Large intestine (tissue), 12 donors: ENCODE data around the gene FERMT2. TPM values are rescaled to one million over a fixed set of nuclear protein-coding genes. Genes with fewer than 3 reads are reported as not detected.
A peak's percentile ranks its signal among the peaks of the same experiment; 100 is the strongest.

Experiments
- DNase-seq, 2 donors: peaks; one replicate each; pipeline versions ENCODE4 v3.0.0 to v3.0.0-alpha.2; 2013
- H3K27ac ChIP-seq: one replicate; pipeline ENCODE4 v1.5.1; 2013; ENCODE audit warnings: low read length
- H3K27me3 ChIP-seq: 2 replicates; pipeline ENCODE4 v1.6.1; 2013; ENCODE audit warnings: low read length; ENCODE audit not compliant: control insufficient read depth, insufficient read depth
- H3K36me3 ChIP-seq: 2 replicates; pipeline ENCODE4 v1.6.1; 2013; ENCODE audit warnings: low read length; ENCODE audit not compliant: control insufficient read depth, insufficient read depth
- H3K4me1 ChIP-seq: one replicate; pipeline ENCODE4 v1.6.1; 2013; ENCODE audit warnings: low read length; ENCODE audit not compliant: control insufficient read depth, insufficient read depth
- H3K4me3 ChIP-seq: one replicate; pipeline ENCODE4 v1.5.1; 2013; ENCODE audit warnings: low read length
- H3K9me3 ChIP-seq: one replicate; pipeline ENCODE4 v1.6.1; 2013; ENCODE audit warnings: mild to moderate bottlenecking, low read depth, low read length, moderate library complexity; ENCODE audit not compliant: control insufficient read depth
- WGBS: methylation state at CpG from one replicate; pipeline ENCODE4 v1.1.5; 2013; ENCODE audit warnings: low lambda C conversion rate; ENCODE audit not compliant: insufficient coverage; 5-methylcytosine and 5-hydroxymethylcytosine counted together
- long read RNA-seq, 11 donors: transcript quantifications; one replicate each; lab custom pipeline, GENCODE V29; 2026
- polyA plus RNA-seq: library from polyadenylated mRNA; unstranded; fragments of 120-200 nt; gene quantifications from one replicate; pipeline ENCODE4 v1.2.1, GENCODE V29; 2013

FERMT2 gene, protein sequence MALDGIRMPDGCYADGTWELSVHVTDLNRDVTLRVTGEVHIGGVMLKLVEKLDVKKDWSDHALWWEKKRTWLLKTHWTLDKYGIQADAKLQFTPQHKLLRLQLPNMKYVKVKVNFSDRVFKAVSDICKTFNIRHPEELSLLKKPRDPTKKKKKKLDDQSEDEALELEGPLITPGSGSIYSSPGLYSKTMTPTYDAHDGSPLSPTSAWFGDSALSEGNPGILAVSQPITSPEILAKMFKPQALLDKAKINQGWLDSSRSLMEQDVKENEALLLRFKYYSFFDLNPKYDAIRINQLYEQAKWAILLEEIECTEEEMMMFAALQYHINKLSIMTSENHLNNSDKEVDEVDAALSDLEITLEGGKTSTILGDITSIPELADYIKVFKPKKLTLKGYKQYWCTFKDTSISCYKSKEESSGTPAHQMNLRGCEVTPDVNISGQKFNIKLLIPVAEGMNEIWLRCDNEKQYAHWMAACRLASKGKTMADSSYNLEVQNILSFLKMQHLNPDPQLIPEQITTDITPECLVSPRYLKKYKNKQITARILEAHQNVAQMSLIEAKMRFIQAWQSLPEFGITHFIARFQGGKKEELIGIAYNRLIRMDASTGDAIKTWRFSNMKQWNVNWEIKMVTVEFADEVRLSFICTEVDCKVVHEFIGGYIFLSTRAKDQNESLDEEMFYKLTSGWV
- polyA plus RNA-seq: 61.1 TPM
- long read RNA-seq, donor 1: 0 reads
- long read RNA-seq, donor 2, partial matches to known transcripts: 7 of 11 reads
- long read RNA-seq, donor 2, other reads (novel, unspliced or antisense): 0 of 11 reads
- long read RNA-seq, donor 3: 0 reads
- long read RNA-seq, donor 4: 0 reads
- long read RNA-seq, donor 5, partial matches to known transcripts: 0 of 3 reads
- long read RNA-seq, donor 5, other reads (novel, unspliced or antisense): 0 of 3 reads
- long read RNA-seq, donor 6, partial matches to known transcripts: 0 of 3 reads
- long read RNA-seq, donor 6, other reads (novel, unspliced or antisense): 0 of 3 reads
- long read RNA-seq, donor 7, partial matches to known transcripts: 8 of 10 reads
- long read RNA-seq, donor 7, other reads (novel, unspliced or antisense): 0 of 10 reads
- long read RNA-seq, donor 8, partial matches to known transcripts: 8 of 14 reads
- long read RNA-seq, donor 8, other reads (novel, unspliced or antisense): 0 of 14 reads
- long read RNA-seq, donor 9, partial matches to known transcripts: 7 of 9 reads
- long read RNA-seq, donor 9, other reads (novel, unspliced or antisense): 0 of 9 reads
- long read RNA-seq, donor 10, partial matches to known transcripts: 8 of 10 reads
- long read RNA-seq, donor 10, other reads (novel, unspliced or antisense): 0 of 10 reads
- long read RNA-seq, donor 11, partial matches to known transcripts: 0 of 2 reads
- long read RNA-seq, donor 11, other reads (novel, unspliced or antisense): 0 of 2 reads

DNA sequence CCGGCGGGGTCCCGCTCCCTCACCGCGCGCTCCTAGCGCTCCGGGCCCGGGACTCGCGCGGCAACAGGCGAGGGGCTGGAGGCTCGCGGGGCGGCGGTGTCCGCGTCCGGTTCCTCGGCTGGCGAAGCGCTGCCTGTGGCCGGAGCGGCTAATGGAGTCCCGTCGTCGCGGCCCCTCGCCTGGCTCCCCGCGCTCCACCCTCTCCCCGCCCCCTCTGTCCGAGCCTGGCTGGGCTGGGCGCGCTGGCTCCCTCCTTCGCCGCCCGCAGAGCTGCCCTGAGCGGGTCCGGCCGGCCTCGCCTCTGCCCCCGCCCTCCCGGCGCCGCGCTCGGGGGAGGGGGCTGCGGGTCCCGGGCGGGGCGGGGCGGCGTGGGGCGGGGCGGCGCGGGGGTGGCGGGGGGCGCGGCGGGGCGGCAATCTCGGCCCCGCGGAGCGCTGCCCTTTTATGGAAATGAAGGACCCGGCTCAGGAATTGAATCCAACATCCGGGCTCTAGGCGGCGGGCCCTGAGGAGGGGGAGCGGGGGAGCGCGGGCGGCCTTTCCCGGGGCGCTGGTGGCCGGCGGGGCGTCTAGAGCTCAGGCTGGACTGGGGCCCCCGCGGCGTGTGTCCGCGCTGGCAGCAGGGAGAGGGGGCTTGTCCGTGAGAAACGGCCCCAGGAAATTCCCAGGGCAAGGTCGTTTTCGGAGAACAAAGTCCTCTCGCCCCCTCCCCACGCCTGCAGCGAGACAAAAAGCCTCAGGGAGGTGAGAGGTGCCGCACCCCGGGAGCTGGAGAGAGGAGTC, at the start of gene FERMT2:
TSS of gene FERMT2 (minus strand) at position 153 of the 783 bp plus-strand sequence. CDS start 482 bp downstream, outside the sequence.
- peaks cover 28% of the 10 kb centered on the region for H3K27me3 ChIP-seq
- WGBS: no CpG with 5 or more reads among the region's 95 CpGs
- peak; percentile 65 to 67 for DNase-seq
- H3K9me3 ChIP-seq: no peaks in the 10 kb centered on the region
- no peaks in the 10 kb centered on the region for H3K36me3 ChIP-seq
- no peaks in the 10 kb centered on the region for H3K4me1 ChIP-seq
- H3K4me3 ChIP-seq: peak within 1 kb of the TSS; percentile 75
- peak within 1 kb of the TSS; percentile 82 for H3K27ac ChIP-seq

DNA sequence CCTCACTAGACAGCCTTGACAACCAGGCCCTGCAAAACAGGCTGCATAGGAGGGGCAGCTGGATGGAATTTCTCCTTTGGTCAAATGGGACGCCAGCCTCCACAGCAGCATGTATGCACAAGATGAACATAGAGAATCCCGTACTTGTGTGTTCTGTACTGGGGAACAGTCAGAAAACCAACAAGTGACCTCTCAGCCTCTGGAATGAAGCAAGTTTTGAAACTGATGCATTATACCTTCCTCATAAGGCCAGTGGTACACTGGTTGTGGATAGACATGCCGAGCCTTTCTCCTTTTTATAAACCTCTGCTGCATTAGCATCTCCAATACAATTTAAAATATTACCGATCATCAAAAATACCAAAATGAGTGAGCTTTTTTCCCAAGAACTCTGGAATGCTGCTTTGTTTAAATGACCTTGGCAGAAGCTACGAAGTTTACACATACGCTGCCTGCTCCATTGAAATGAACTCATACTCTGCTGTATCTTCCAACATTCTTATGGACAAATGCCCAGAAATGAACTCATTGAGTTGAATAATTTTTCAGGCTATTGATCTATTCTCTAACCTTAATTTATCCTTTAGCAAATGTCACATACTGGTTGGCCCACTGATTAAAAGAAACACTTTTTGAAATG, 47.6 kb upstream of the FERMT2 start:
- Histone ChIP-seq H3K27me3 (no peaks in the 10 kb centered on the region), H3K9me3 (no peaks in the 10 kb centered on the region), H3K36me3 (no peaks in the 10 kb centered on the region), H3K4me3 (no peak overlapping the region), H3K4me1 (no peaks in the 10 kb centered on the region), H3K27ac (no peak overlapping the region)
- 80% methylated on average over 1 of the region's 6 CpGs for WGBS
- DNase-seq: peak; percentile 13 to 26

DNA sequence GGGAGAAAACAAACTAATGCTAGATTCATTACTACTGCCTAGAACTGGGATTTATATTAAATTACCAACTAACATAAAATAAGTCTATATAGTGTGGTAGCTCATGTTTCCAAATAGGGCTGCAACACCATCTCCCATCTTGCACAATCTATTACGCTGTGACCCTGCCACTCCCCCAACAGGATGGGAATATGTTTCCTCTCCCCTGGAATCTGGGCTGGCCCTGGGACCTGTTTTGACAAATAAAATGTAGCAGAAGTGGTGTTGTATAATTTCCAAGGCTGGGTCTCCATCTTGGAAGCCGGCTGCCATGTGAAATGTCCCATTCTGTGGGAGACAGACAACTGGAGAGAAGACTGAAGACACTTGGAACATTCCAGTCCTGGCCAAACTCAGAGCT, 45.6 kb upstream of the FERMT2 start:
- Histone ChIP-seq H3K27me3 (no peaks in the 10 kb centered on the region), H3K9me3 (no peaks in the 10 kb centered on the region), H3K4me3 (no peak overlapping the region), H3K27ac (no peak overlapping the region), H3K4me1 (no peaks in the 10 kb centered on the region), H3K36me3 (no peaks in the 10 kb centered on the region)
- WGBS: 71% methylated on average over 1 of the region's 2 CpGs
- DNase-seq: no peak

DNA sequence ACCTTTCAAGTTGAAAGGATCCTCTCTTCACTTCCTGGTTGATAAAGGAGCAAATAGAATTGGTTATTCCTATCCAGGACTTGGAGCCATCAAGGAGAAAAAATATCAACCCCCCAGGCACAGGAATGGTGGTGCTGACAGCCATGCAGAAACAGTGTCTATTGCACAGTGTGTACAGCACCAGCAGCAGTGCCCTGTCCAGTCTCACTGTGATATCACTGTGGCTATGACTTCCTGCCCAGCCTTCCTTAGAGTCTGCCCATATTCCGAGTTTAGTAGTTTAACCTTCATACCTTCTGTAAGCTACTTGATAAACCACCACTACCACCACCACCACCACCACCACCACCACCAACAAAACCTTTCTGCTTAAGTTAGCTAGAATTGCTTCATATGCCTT, 45.1 kb upstream of the FERMT2 start:
- DNase-seq: no peak
- Histone ChIP-seq H3K4me1 (no peaks in the 10 kb centered on the region), H3K27me3 (no peaks in the 10 kb centered on the region), H3K36me3 (no peaks in the 10 kb centered on the region), H3K27ac (no peak overlapping the region), H3K4me3 (no peak overlapping the region), H3K9me3 (no peaks in the 10 kb centered on the region)
- no CpG with 5 or more reads among the region's 1 CpG for whole genome bisulfite sequencing

DNA sequence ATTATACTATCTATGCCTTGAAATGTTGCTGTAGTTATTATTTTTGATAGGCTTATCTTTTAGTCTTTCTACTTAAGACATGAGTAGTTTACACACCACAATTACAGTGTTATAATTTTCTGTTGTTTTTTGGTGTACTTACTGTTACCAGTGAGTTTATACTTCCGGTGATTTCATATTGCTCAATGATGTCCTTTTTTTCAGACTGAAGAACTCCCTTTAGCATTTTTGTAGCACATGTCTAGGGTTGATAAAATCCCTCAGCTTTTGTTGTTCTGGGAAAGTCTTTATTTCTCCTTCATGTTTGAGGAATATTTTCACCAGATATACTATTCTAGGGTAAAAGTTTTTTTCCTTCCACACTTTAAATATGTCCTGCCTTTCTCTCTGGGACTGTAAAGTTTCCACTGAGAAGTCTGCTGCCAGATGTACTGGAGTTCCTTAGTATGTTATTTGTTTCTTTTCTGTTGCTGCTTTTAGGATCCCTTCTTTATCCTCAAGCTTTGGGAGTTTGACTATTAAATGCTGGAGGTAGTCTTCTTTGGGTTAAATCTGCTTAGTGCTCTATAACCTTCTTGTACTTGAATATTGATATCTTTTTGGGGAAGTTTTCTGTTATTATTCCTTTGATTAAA, 41.5 kb upstream of the FERMT2 start:
- no peaks in the 10 kb centered on the region for H3K36me3 ChIP-seq
- no peaks in the 10 kb centered on the region for H3K27me3 ChIP-seq
- WGBS: no CpG with 5 or more reads among the region's 1 CpG
- no peak overlapping the region for H3K4me3 ChIP-seq
- H3K27ac ChIP-seq: no peak overlapping the region
- H3K4me1 ChIP-seq: no peaks in the 10 kb centered on the region
- H3K9me3 ChIP-seq: no peaks in the 10 kb centered on the region
- DNase-seq: no peak

DNA sequence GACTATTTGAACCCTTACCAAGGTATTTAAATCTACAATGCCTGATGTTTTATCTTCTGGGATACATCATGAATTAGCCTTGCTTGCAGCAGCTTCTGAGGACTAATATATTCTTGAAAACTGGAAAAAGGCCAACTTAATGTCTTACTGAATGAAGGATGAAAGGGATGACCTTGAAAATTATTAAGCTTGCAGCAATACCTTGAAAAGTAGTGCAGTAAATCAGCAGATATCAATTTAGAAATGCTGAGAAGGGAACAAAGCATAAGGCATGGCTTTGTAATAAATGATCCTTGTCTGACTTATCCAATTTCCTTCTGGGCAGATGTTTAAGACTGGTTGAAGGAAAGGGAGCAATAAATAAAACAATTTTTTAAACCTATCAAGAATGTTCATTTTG, 37.3 kb upstream of the FERMT2 start:
- Histone ChIP-seq H3K27me3 (no peaks in the 10 kb centered on the region), H3K9me3 (no peaks in the 10 kb centered on the region), H3K4me3 (no peak overlapping the region), H3K27ac (no peak overlapping the region), H3K4me1 (no peaks in the 10 kb centered on the region), H3K36me3 (no peaks in the 10 kb centered on the region)
- no peak for DNase-seq

DNA sequence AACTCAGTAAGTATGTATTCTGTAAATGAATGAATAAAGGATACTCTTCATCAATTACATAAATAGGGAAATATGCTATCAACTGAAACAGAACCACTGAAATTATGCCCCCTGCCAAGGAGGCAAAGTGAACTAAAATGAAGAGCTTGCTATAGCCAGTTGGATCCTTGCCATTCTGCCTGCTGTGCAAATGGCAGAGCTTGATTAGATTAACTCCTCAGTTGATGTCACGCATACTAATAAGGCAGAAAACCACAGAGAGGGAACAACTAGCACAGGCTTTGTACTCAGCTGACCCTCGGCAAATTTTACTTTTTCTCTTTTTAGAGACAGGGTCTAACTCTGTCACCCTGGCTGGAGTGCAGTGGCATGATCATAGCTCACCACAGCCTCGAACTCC, 36.7 kb upstream of the FERMT2 start:
- no peaks in the 10 kb centered on the region for H3K27me3 ChIP-seq
- no peaks in the 10 kb centered on the region for H3K36me3 ChIP-seq
- no peak for DNase-seq
- no peak overlapping the region for H3K4me3 ChIP-seq
- H3K9me3 ChIP-seq: no peaks in the 10 kb centered on the region
- no CpG with 5 or more reads among the region's 3 CpGs for WGBS
- H3K4me1 ChIP-seq: no peaks in the 10 kb centered on the region
- no peak overlapping the region for H3K27ac ChIP-seq

DNA sequence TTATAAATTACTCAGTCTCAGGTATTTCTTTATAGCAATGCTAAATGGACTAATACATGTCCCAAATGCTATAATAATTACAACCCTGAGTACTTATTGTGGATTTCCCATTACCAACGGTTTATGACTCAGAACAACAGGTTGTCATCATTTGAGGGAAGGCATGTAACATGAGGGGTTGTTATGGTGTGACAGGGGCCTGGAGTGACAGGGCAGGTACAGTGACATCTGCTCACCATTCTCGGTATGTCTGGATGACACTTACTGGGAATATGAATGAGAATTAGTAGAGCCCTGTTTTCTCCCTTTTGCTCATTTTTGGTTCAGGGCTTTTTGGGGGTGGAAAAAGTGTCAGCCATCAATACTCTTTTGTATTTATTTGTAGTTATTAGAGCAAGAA, 36.2 kb upstream of the FERMT2 start:
- no CpG with 5 or more reads among the region's 2 CpGs for WGBS
- no peaks in the 10 kb centered on the region for H3K36me3 ChIP-seq
- H3K4me3 ChIP-seq: no peak overlapping the region
- no peaks in the 10 kb centered on the region for H3K27me3 ChIP-seq
- H3K4me1 ChIP-seq: no peaks in the 10 kb centered on the region
- no peak overlapping the region for H3K27ac ChIP-seq
- no peak for DNase-seq
- no peaks in the 10 kb centered on the region for H3K9me3 ChIP-seq

DNA sequence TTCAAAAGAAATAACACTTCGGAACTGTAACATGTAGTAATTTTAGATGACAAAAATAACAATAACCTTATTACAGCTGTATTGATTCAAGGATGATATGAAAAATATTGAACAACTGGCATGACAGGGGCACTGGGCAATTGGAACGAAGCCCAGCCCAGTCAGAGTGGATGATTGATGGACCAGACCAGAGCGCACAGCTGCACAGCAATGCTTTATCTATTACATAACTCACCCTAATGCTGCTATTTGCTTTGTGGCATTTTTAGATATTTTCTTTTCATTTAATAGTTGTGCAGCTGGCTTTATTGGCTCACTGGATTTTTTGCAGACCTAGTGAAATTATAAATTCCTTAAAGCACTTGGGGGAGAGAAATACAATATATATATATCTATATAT, 26.9 kb upstream of the FERMT2 start:
- no peak for DNase-seq
- no peak overlapping the region for H3K27ac ChIP-seq
- no peaks in the 10 kb centered on the region for H3K36me3 ChIP-seq
- no peaks in the 10 kb centered on the region for H3K4me1 ChIP-seq
- no peaks in the 10 kb centered on the region for H3K27me3 ChIP-seq
- WGBS: no CpG with 5 or more reads among the region's 3 CpGs
- H3K4me3 ChIP-seq: no peak overlapping the region
- no peaks in the 10 kb centered on the region for H3K9me3 ChIP-seq
